Ascending aorta (tissue), 2 donors: ENCODE measurements around the gene PLCD1. TPM values are rescaled to one million over a fixed set of nuclear protein-coding genes. Genes with fewer than 3 reads are reported as not detected.

Experiments used
- DNase-seq, 2 donors: peaks; one replicate each; pipeline ENCODE4 v3.0.0-alpha.2; 2019; ENCODE audit warnings: low spot score in 2 of 2
- H3K27ac ChIP-seq, 2 donors: fragments of 200-600 bp; sonication (generic); one replicate each; pipeline ENCODE4 v1.5.1; 2016 to 2017; ENCODE audit warnings: mild to moderate bottlenecking in 1 of 2
- H3K27me3 ChIP-seq: fragments of 200-600 bp; sonication (generic); one replicate; pipeline ENCODE4 v1.5.1; 2017
- H3K36me3 ChIP-seq, 2 donors: fragments of 200-600 bp; sonication (generic); one replicate each; pipeline ENCODE4 v1.5.1; 2016
- H3K4me1 ChIP-seq, 2 donors: fragments of 200-600 bp; sonication (generic); one replicate each; pipeline ENCODE4 v1.5.1; 2016 to 2017; ENCODE audit warnings: mild to moderate bottlenecking in 1 of 2
- H3K4me3 ChIP-seq, 2 donors: fragments of 200-600 bp; sonication (generic); one replicate each; pipeline ENCODE4 v1.5.1; 2016 to 2017; ENCODE audit warnings: mild to moderate bottlenecking in 1 of 2
- H3K9me3 ChIP-seq, 2 donors: fragments of 200-600 bp; sonication (generic); one replicate each; pipeline ENCODE4 v1.5.1; 2016
- intact Hi-C: fragments of 100-400 bp; cut with DNase I; formaldehyde crosslinking; loops from one replicate; pipeline ENCODE4 v1.15.1; 2023
- total RNA-seq: library from RNA; depleted of rRNA; stranded (reverse); fragments of >200 nt; gene quantifications from one replicate; pipeline ENCODE4 v1.1.0, GENCODE V29; 2016
- TF ChIP-seq, protein P1 (sequence below), 3 experiments: fragments of 200-600 bp in 2 of 3; fragments of 450-650 bp in 1 of 3; sonication (generic) in 2 of 3; IDR thresholded peaks; one replicate each; pipeline ENCODE4 v1.5.1; 2016 to 2019; ENCODE audit warnings: antibody characterized with exemption in 3 of 3, mild to moderate bottlenecking in 1 of 3, moderate library complexity in 1 of 3

The PLCD1 gene
- total RNA-seq, 1 donor from 2014 or later = 167 TPM

DNA sequence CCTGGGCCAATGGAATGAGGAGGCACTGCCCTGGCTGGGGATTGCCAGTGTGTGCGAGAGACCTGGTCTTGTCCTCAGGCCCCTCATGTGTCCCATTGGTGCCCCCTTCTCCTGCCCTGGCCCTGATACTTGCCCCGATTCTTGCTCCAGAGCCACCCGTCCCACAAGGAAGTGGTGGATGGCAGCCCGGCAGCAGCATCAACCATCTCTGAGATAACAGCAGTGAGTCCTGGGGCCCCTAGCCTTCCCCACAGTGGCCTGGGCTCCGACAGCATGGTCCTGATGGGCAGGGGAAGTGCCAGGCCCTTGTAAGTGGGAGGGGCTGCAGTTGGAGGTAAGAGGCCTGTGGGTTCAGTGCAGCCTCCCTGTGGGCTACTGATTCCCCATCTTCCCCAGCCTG lies 23.4 kb downstream of the PLCD1 start:
- Histone ChIP-seq H3K9me3 (no peaks in the 10 kb centered on the region), H3K36me3 (peaks cover 41 to 48% of the 10 kb centered on the region in 2 donors), H3K4me1 (peaks cover 0 to 4% of the 10 kb centered on the region in 2 donors), H3K27ac (no peak overlapping the region), H3K4me3 (no peak overlapping the region), H3K27me3 (no peaks in the 10 kb centered on the region)
- TF ChIP-seq, protein P1, sequence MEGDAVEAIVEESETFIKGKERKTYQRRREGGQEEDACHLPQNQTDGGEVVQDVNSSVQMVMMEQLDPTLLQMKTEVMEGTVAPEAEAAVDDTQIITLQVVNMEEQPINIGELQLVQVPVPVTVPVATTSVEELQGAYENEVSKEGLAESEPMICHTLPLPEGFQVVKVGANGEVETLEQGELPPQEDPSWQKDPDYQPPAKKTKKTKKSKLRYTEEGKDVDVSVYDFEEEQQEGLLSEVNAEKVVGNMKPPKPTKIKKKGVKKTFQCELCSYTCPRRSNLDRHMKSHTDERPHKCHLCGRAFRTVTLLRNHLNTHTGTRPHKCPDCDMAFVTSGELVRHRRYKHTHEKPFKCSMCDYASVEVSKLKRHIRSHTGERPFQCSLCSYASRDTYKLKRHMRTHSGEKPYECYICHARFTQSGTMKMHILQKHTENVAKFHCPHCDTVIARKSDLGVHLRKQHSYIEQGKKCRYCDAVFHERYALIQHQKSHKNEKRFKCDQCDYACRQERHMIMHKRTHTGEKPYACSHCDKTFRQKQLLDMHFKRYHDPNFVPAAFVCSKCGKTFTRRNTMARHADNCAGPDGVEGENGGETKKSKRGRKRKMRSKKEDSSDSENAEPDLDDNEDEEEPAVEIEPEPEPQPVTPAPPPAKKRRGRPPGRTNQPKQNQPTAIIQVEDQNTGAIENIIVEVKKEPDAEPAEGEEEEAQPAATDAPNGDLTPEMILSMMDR (IDR thresholded peaks at IDR 0.05) = no peak
- intact Hi-C loops = no loop called here
- no peak for DNase-seq

DNA sequence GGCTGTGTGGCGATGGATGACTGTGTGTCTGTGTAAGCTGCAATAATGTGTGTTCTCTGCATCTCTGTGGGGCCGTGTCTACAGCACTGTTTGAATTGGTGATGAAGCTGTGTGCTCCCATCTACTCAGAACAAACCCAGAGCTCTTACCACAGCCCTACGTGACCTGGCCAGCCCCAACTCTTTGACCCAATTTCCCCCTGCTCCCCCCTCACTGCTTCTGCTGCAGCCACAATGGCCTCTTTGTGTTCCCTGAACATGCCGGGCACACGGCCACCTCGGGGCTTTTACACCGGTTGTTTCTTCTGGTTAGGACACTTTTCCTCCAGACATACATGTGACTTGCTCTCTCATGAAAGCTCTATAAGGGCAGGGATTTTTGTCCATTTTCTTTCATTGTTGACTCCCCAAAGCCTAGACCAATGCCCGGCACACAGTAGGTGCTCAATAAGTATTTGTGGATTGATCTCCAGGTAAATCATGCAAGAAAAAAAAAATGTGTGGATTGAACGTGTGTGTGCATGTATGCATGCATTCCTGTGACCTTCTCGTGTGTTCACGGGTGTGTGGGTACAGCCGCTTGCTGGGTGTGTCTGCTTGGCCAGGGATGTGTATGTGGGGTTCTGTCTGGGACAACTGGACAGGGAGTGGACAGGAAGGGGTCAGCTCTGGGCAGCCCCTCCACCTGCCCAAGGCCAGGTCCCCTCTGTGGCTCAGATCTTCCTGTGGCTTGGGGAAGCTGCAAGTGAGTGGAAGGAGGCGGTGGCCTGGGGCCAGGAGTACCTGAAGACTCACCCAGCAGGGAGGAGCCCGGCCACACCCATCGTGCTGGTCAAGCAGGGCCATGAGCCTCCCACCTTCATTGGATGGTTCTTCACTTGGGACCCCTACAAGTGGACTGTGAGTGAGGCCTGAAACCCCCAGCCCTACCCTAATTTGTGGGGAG lies 24.1 kb downstream of the PLCD1 start:
- H3K9me3 ChIP-seq = no peaks in the 10 kb centered on the region
- H3K36me3 ChIP-seq = peaks cover 35 to 42% of the 10 kb centered on the region in 2 donors
- H3K4me3 ChIP-seq = no peak overlapping the region
- intact Hi-C loops = loop anchor here (2.0 kb wide), 1 partner anchor 35 kb away; no protein-coding TSS in a partner anchor
- no peak for DNase-seq
- TF ChIP-seq, protein P1 (IDR thresholded peaks at IDR 0.05) = no peak
- no peak overlapping the region for H3K27ac ChIP-seq
- no peaks in the 10 kb centered on the region for H3K27me3 ChIP-seq
- peaks cover 0 to 4% of the 10 kb centered on the region in 2 donors for H3K4me1 ChIP-seq

DNA sequence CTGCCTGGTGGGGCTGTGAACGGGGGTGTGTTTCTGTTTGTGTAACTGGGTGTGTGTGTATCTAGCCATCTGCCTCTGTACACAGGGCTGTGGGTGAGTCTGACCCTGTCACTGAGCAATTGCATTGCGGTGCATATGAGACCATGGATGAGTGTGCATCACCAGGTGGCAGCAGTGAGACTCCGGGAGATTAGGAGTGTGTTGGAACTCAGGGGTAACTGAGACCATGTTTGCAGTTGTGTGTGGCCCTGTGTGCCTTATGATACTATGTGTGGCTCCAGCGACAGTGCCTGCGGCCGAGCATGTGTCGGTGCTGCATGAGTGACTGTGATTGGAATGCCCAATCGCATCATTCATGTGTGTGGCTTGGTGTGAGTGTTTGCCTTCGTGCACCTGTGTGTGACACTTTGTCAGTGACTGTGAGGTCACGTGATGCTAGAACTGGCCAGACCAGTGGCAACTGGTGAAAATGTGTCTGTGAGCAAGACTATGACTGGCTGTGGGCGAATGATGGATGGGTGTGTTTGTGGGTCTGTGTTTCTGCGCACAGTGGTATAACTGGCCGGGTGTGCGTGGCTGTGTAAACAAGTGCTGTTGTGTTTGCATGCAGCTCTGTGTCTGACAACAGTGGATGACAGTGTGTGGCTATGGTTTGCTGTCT lies 24.9 kb downstream of the PLCD1 start:
- no peak overlapping the region for H3K4me3 ChIP-seq
- no peaks in the 10 kb centered on the region for H3K9me3 ChIP-seq
- H3K36me3 ChIP-seq = peaks cover 27 to 34% of the 10 kb centered on the region in 2 donors
- DNase-seq = peak in 1 of 2 donors; percentile 86
- no peaks in the 10 kb centered on the region for H3K27me3 ChIP-seq
- peaks cover 0 to 4% of the 10 kb centered on the region in 2 donors for H3K4me1 ChIP-seq
- peak overlapping the region in 1 of 2 donors; percentile 50 for H3K27ac ChIP-seq
- TF ChIP-seq, protein P1 (IDR thresholded peaks at IDR 0.05) = peak; percentile 44 to 71 (median 49)
- intact Hi-C loops = loop anchor here (2.0 kb wide), 1 partner anchor 36 kb away; no protein-coding TSS in a partner anchor

DNA sequence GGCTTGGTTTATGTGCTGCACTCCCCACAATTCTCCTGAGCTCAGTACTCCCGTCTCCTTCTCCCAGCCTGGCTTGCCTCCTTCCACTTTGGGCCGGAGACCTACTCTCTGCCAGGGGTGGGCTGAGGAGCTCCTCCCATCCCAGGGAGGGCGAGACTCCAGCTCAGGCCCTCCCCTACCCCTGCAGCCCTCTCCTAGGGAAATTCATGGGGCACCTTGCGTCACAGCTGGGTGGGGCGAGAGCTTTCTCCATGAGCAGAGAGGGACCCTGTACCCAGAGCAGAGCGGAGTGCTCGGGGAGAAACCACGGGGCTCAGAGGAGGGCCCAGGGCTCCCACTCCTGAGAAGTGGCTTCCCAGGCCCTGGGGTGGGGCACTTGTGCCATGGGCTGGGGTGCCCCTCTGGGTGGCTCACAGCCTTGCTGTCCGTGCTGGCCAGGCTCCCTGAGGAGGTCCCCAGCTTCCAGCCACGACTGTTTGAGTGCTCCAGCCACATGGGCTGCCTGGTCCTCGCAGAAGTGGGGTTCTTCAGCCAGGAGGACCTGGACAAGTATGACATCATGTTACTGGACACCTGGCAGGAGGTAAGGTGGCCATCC lies 25.5 kb downstream of the PLCD1 start:
- no peak for DNase-seq
- H3K4me3 ChIP-seq = no peak overlapping the region
- H3K4me1 ChIP-seq = peaks cover 0 to 4% of the 10 kb centered on the region in 2 donors
- H3K36me3 ChIP-seq = peaks cover 23 to 29% of the 10 kb centered on the region in 2 donors
- intact Hi-C loops = loop anchor here (1.0 to 2.0 kb wide), 2 partner anchors 37 to 148 kb away; no protein-coding TSS in a partner anchor
- no peaks in the 10 kb centered on the region for H3K27me3 ChIP-seq
- TF ChIP-seq, protein P1 (IDR thresholded peaks at IDR 0.05) = no peak
- H3K9me3 ChIP-seq = no peaks in the 10 kb centered on the region
- peak overlapping the region; percentile 30 to 50 for H3K27ac ChIP-seq

DNA sequence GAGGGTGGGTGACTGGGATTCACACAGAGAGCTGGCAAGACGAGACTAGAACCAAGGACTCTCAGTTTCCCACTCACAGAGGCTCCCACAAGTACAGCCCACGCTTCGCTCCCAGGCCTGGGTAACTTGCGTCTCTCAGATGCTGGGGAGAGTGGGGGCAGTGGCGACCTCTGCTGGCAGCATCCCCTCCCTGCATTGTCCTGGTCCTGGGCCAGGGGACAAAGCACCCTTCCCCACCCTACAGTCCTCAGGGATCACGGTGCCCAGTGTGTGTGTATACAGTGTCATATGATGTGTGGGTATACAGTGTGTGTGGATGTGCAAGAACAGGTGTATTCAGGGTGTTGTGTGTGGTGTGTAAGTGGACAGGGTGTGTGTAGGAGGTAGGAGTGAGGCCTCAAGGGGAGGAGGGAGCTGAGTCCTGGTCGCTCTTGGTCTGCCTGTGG lies 26.0 kb downstream of the PLCD1 start:
- Histone ChIP-seq H3K9me3 (no peaks in the 10 kb centered on the region), H3K36me3 (peaks cover 18 to 24% of the 10 kb centered on the region in 2 donors), H3K4me1 (peaks cover 0 to 7% of the 10 kb centered on the region in 2 donors), H3K27ac (peak overlapping the region; percentile 30 to 50), H3K4me3 (no peak overlapping the region), H3K27me3 (no peaks in the 10 kb centered on the region)
- DNase-seq = peak in 1 of 2 donors; percentile 82
- intact Hi-C loops = loop anchor here (1.0 kb wide), 1 partner anchor 147 kb away; no protein-coding TSS in a partner anchor
- TF ChIP-seq, protein P1 (IDR thresholded peaks at IDR 0.05) = peak; percentile 78 to 82 (median 80)
